K562 (cell line): Measurements from ENCODE around the gene EHBP1. TPM values are rescaled to one million over a fixed set of nuclear protein-coding genes. Genes with fewer than 3 reads are reported as not detected.

Source experiments
- ATAC-seq: fragments of 200-7000 bp; cut with Tn5 transposase; 3 replicates; pipeline ENCODE4 v1.9.1; 2020; ENCODE audit warnings: moderate library complexity
- BruUV-seq: library from RNA; stranded (reverse); fragments of 400-500 nt; replicated peaks from 2 replicates; lab custom pipeline; 2021; lab: Mats Ljungman, UMichigan
- CTCF ChIA-PET: fragments of 300-600 bp; formaldehyde crosslinking; extraction: SDS; loops from one replicate; lab custom pipeline; 2021; ENCODE audit warnings: low intra/inter-chr PET ratio; lab: Yijun Ruan, JAX
- POLR2A ChIA-PET: fragments of 300-600, 350-650 bp; sonication (Branson Sonifier 250); formaldehyde crosslinking; extraction: SDS; loops from one replicate; lab custom pipeline; 2021; ENCODE audit warnings: antibody characterized with exemption, inconsistent platforms; lab: Yijun Ruan, JAX
- DNase-seq, 4 experiments: peaks; one replicate each; pipeline versions ENCODE4 v3.0.0 to v3.0.0-alpha.2; 2011 to 2018; ENCODE audit warnings: low spot score in 3 of 4, mixed read lengths in 3 of 4; ENCODE audit errors: extremely low read depth in 1 of 4
- FAIRE-seq: peaks from 2 replicates; lab custom pipeline; 2011; peaks lifted over from hg19 to GRCh38; lab: Jason Lieb, UNC
- H2AFZ ChIP-seq: 2 replicates; pipeline ENCODE4 v1.6.0; 2011; ENCODE audit warnings: low read depth, low read length, control low read depth, inconsistent platforms
- H3K27ac ChIP-seq: fragments of 200-600 bp; 3 replicates; pipeline ENCODE4 v1.8.0; 2011; ENCODE audit warnings: low read depth, mild to moderate bottlenecking, control low read depth, inconsistent platforms, low read length, moderate library complexity, mixed read lengths; ENCODE audit errors: extremely low read depth
- H3K27me3 ChIP-seq, 2 experiments: fragments of 300-600 bp in 1 of 2; 2 replicates in 1 of 2; 3 replicates in 1 of 2; pipeline versions ENCODE4 v1.6.0 to v1.8.0; 2011; ENCODE audit warnings: inconsistent platforms in 2 of 2, low read length in 2 of 2, mild to moderate bottlenecking in 1 of 2, mixed read lengths in 1 of 2, moderate library complexity in 1 of 2; ENCODE audit not compliant: control insufficient read depth in 2 of 2, insufficient read depth in 2 of 2
- H3K36me3 ChIP-seq: fragments of 300-600 bp; 3 replicates; pipeline ENCODE4 v1.8.0; 2011; ENCODE audit warnings: mild to moderate bottlenecking, low read length, inconsistent platforms; ENCODE audit not compliant: control insufficient read depth, insufficient read depth
- H3K4me1 ChIP-seq, 2 experiments: fragments of 200-600 bp in 1 of 2; replicated peaks in 1 of 2; 2 replicates in 1 of 2; 3 replicates in 1 of 2; pipeline versions ENCODE4 v1.5.1 to v1.8.0; 2011; ENCODE audit warnings: inconsistent platforms in 2 of 2, low read length in 2 of 2, mild to moderate bottlenecking in 1 of 2, mixed read lengths in 1 of 2, moderate library complexity in 1 of 2; ENCODE audit not compliant: control insufficient read depth in 2 of 2, insufficient read depth in 2 of 2
- H3K4me2 ChIP-seq: 2 replicates; pipeline ENCODE4 v1.6.1; 2011; ENCODE audit warnings: low read length, control low read depth, inconsistent platforms, mixed read lengths; ENCODE audit not compliant: insufficient read depth
- H3K4me3 ChIP-seq: fragments of 200-600 bp; sonication (generic), shearing (Covaris generic); 2 replicates; pipeline ENCODE4 v1.5.1; 2016; ENCODE audit warnings: control low read depth, inconsistent platforms
- H3K79me2 ChIP-seq: fragments of 200-600 bp; 3 replicates; pipeline ENCODE4 v1.8.0; 2011; ENCODE audit warnings: low read length, inconsistent platforms; ENCODE audit not compliant: control insufficient read depth, insufficient read depth
- H3K9ac ChIP-seq, 2 experiments: 2 replicates each; pipeline versions ENCODE4 v1.6.0 to v1.6.1; 2011; ENCODE audit warnings: low read depth in 2 of 2, low read length in 2 of 2, control low read depth in 1 of 2, inconsistent platforms in 1 of 2, mild to moderate bottlenecking in 1 of 2, mixed read lengths in 1 of 2; ENCODE audit not compliant: insufficient read depth in 1 of 2
- H3K9me1 ChIP-seq: one replicate; pipeline ENCODE4 v1.6.0; 2011; ENCODE audit warnings: inconsistent platforms, mild to moderate bottlenecking, low read length, moderate library complexity; ENCODE audit not compliant: control insufficient read depth, insufficient read depth
- H3K9me3 ChIP-seq: replicated peaks from 2 replicates; pipeline ENCODE4 v1.5.1; 2011; ENCODE audit warnings: low read depth, low read length, inconsistent platforms; ENCODE audit not compliant: control insufficient read depth, insufficient read depth
- H4K20me1 ChIP-seq: replicated peaks from 2 replicates; pipeline ENCODE4 v1.6.1; 2011; ENCODE audit warnings: low read length, inconsistent platforms, mixed read lengths; ENCODE audit not compliant: control insufficient read depth, insufficient read depth
- ARID1B ChIP-seq: fragments of 450-650 bp; IDR thresholded peaks from 2 replicates; pipeline ENCODE4 v1.6.1; 2016; ENCODE audit warnings: antibody characterized with exemption, mild to moderate bottlenecking, inconsistent platforms
- FOXA1 ChIP-seq: fragments of 450-650 bp; IDR thresholded peaks from 2 replicates; pipeline ENCODE4 v1.6.1; 2016; ENCODE audit warnings: mild to moderate bottlenecking, borderline replicate concordance
- GABPA ChIP-seq: fragments of 200-800 bp; sonication (Bioruptor generic); conservative IDR thresholded peaks from 2 replicates; pipeline ENCODE4 v1.6.1; 2016; ENCODE audit warnings: low read depth, missing genetic modification characterization, missing compliant biosample characterization
- HMGXB4 ChIP-seq: sonication (generic); formaldehyde crosslinking; IDR thresholded peaks from 2 replicates; pipeline ENCODE4 v1.8.1; 2023; ENCODE audit warnings: mild to moderate bottlenecking, missing genetic modification reagents
- IFI16 ChIP-seq: fragments of 250-450 bp; sonication (Bioruptor Pico); IDR thresholded peaks from 2 replicates; pipeline ENCODE4 v2.1.2; 2022; ENCODE audit warnings: mild to moderate bottlenecking, inconsistent platforms
- ILF3 ChIP-seq: fragments of 450-650 bp; IDR thresholded peaks from 2 replicates; pipeline ENCODE4 v1.6.1; 2018; ENCODE audit warnings: antibody characterized with exemption, mild to moderate bottlenecking, moderate library complexity, borderline replicate concordance
- KAT2B ChIP-seq: IDR thresholded peaks from one replicate; pipeline ENCODE4 v1.6.1; 2012; ENCODE audit warnings: low read depth, mild to moderate bottlenecking, control low read depth, inconsistent platforms, low read length, moderate library complexity
- LARP7 ChIP-seq: fragments of 450-650 bp; IDR thresholded peaks from 2 replicates; pipeline ENCODE4 v1.6.1; 2016
- NR2C1 ChIP-seq, 2 experiments: fragments of 450-650 bp; IDR thresholded peaks; 2 replicates each; pipeline ENCODE4 v1.6.1; 2017; ENCODE audit warnings: mild to moderate bottlenecking in 2 of 2, antibody characterized with exemption in 1 of 2, inconsistent platforms in 1 of 2, missing compliant biosample characterization in 1 of 2, missing genetic modification characterization in 1 of 2
- PTRF ChIP-seq: fragments of 450-650 bp; IDR thresholded peaks from 2 replicates; pipeline ENCODE4 v1.6.1; 2016; ENCODE audit warnings: mild to moderate bottlenecking, missing genetic modification characterization, missing compliant biosample characterization
- SRSF1 ChIP-seq: fragments of 200-400 bp; formaldehyde crosslinking; IDR thresholded peaks from 2 replicates; pipeline ENCODE4 v1.6.1; 2017; ENCODE audit warnings: mild to moderate bottlenecking, low read depth, low read length, moderate library complexity
- TEAD2 ChIP-seq: fragments of 450-650 bp; IDR thresholded peaks from 2 replicates; pipeline ENCODE4 v1.6.1; 2016; ENCODE audit warnings: missing genetic modification characterization, control low read depth, missing compliant biosample characterization
- ZNF507 ChIP-seq: conservative IDR thresholded peaks from 2 replicates; pipeline ENCODE4 v1.6.1; 2017; ENCODE audit warnings: missing genetic modification characterization, missing compliant biosample characterization
- ZNF785 ChIP-seq: fragments of 250-450 bp; sonication (Bioruptor Pico); IDR thresholded peaks from 2 replicates; pipeline ENCODE4 v1.4.0; 2020; ENCODE audit warnings: mild to moderate bottlenecking
- WGBS: fragments of 100-300 bp; shearing (Covaris generic); methylation state at CpG from one replicate; pipeline ENCODE4 v1.1.6; 2016; ENCODE audit warnings: low coverage, mixed read lengths; ENCODE audit not compliant: insufficient coverage; ENCODE audit errors: missing lambda C conversion rate; 5-methylcytosine and 5-hydroxymethylcytosine counted together
- in situ Hi-C: fragments of 300-500 bp; cut with MboI; formaldehyde crosslinking; loops from 4 replicates; pipeline ENCODE4 v1.15.0; 2018; ENCODE audit warnings: inconsistent platforms, mixed read lengths
- intact Hi-C: fragments of 100-400 bp; cut with micrococcal nuclease; formaldehyde crosslinking; loops from 2 replicates; pipeline ENCODE4 v1.14.2; 2022
- polyA plus RNA-seq, 8 experiments: library from polyadenylated mRNA; depleted of rRNA in 4 of 8; stranded (reverse) in 5 of 8; unstranded in 3 of 8; fragments of >200 nt; fragmentation: Nextera tagmentation in 2 of 8; fragmentation: Illumina TruSeq in 1 of 8; extraction: Ambion mirVana in 2 of 8; extraction: Trizol in 1 of 8; gene quantifications; 2 replicates each; pipeline versions ENCODE4 v1.2.1 to v1.2.3, GENCODE V29; 2011 to 2014; ENCODE audit warnings: inconsistent platforms in 1 of 8, missing spikeins in 1 of 8
- total RNA-seq, 7 experiments: library from RNA; depleted of rRNA in 6 of 7; stranded (reverse); fragments of >200 nt in 6 of 7; fragmentation: Illumina TruSeq in 2 of 7; extraction: Trizol in 2 of 7; gene quantifications; 2 replicates each; pipeline versions ENCODE4 v1.2.1 to v1.2.3, GENCODE V29; 2011 to 2021; ENCODE audit warnings: low replicate concordance in 1 of 7
- TF ChIP-seq, protein P1 (sequence below): sonication (generic); formaldehyde crosslinking; IDR thresholded peaks from 2 replicates; pipeline ENCODE4 v1.8.0; 2022; ENCODE audit warnings: missing genetic modification reagents, mild to moderate bottlenecking, moderate library complexity, borderline replicate concordance
- TF ChIP-seq, protein P2 (sequence below): fragments of 250-450 bp; sonication (Bioruptor Pico); IDR thresholded peaks from 2 replicates; pipeline ENCODE4 v1.5.0; 2021; ENCODE audit warnings: mild to moderate bottlenecking, moderate library complexity
- TF ChIP-seq, protein P3 (sequence below): fragments of 450-650 bp; conservative IDR thresholded peaks from 2 replicates; pipeline ENCODE4 v1.6.1; 2016; ENCODE audit warnings: missing genetic modification characterization, low read depth, mild to moderate bottlenecking, control low read depth, missing compliant biosample characterization

EHBP1 gene
- total and polyA plus RNA-seq, 9 of the 15 experiments (the other 6 are each of a cell fraction or from before 2014, with no cell fraction given): 8.9 to 26.6 (median 19.3) TPM

DNA sequence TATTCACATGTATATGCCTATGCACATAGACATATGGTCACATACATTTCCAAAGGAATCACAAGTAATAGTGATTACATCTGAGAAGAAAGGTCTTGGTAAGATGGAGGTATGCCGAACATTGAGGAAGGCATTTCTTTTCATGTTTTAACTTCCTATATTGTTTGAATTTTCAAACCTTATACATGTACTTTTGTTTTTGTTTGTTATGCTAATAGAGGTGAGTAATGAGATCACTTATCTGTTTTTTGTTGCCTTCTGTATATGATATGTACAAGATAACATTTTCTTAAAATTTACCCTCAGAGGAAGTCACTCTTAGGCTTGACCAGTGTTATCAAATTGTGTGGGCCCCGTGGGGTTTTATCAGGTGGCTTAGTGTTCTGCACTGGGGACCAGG is 178.6 kb downstream of the EHBP1 start:
- intact Hi-C loops: no loop called here
- WGBS: 60% methylated on average over 2 of the region's 2 CpGs
- Histone ChIP-seq H3K4me2 (no peak overlapping the region), H3K79me2 (no peaks in the 10 kb centered on the region), H3K27me3 (no peaks in the 10 kb centered on the region), H3K9me1 (no peaks in the 10 kb centered on the region), H3K4me1 (no peaks in the 10 kb centered on the region), H4K20me1 (no peaks in the 10 kb centered on the region), H3K9ac (no peak overlapping the region), H3K4me3 (no peak overlapping the region), H3K9me3 (no peaks in the 10 kb centered on the region), H3K27ac (no peak overlapping the region), H3K36me3 (no peaks in the 10 kb centered on the region), H2AFZ (no peak overlapping the region)
- CTCF ChIA-PET: no interaction called here
- FAIRE-seq (no peak), DNase-seq (no peak), ATAC-seq (no peak)
- POLR2A ChIA-PET: no interaction called here
- BruUV-seq: no TSS peak
- in situ Hi-C loops: no loop called here
- TF ChIP-seq NR2C1 (IDR thresholded peaks at IDR 0.05) (no peak), NR2C1 (tag; IDR thresholded peaks at IDR 0.05) (no peak), KAT2B (no peak), IFI16 (CRISPR knock-in tag) (no peak), LARP7 (no peak), HMGXB4 (CRISPR knock-in tag) (no peak), GABPA (tag) (no peak), FOXA1 (no peak), TEAD2 (tag) (no peak), ARID1B (no peak), PTRF (tag) (no peak), ZNF507 (tag) (no peak), ILF3 (no peak), ZNF785 (CRISPR knock-in tag) (no peak), SRSF1 (no peak)
- TF ChIP-seq, protein P1, sequence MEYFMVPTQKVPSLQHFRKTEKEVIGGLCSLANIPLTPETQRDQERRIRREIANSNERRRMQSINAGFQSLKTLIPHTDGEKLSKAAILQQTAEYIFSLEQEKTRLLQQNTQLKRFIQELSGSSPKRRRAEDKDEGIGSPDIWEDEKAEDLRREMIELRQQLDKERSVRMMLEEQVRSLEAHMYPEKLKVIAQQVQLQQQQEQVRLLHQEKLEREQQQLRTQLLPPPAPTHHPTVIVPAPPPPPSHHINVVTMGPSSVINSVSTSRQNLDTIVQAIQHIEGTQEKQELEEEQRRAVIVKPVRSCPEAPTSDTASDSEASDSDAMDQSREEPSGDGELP: no peak
- TF ChIP-seq, protein P2, sequence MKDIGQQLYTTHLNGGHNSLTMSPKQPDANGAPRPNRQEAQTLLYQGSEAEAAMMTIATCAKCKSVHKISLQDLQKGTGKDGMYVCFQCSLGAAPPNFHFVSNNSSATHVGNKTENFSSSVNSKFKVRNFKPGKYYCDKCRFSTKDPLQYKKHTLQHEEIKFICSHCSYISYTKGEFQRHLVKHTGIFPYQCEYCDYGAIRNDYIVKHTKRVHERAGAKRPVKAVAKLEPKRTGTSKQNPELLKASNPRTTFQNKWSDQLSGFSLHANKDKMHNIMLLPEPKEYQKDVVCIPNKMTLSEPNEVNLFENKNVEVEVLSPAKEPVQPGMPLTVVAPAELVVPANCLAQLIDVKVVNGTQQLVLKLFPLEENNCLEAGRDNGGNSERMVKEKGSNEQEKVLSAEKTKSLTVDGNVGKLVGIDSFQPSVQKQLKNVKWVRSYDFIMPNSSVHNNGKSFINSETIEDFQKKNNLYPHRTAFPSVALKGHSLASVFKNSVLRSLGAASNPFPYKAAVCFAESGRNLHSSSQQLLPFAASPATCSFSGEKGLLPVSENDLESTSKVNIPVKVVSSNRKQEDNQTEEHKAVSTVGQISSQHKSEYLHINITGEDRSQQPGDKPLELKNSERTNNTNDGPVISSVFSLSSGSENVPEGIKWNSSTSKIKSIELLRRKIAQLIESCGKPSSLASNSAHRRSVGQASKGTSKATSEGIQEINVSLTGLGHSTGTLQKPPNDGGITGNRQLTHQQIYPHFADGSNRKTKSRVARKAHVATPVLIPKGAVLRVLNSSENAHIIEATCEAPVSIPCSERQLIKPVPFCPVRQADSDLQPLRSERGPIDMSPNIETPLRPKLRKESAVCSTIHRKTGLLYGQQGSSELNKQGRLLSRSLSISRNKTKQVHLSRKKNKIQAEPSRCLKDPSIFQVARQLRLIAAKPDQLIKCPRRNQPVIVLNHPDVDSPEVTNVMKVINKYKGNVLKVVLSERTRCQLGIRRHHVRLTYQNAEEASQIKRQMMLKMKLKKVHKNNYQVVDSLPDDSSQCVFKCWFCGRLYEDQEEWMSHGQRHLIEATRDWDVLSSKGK (CRISPR knock-in tag): no peak
- TF ChIP-seq, protein P3, sequence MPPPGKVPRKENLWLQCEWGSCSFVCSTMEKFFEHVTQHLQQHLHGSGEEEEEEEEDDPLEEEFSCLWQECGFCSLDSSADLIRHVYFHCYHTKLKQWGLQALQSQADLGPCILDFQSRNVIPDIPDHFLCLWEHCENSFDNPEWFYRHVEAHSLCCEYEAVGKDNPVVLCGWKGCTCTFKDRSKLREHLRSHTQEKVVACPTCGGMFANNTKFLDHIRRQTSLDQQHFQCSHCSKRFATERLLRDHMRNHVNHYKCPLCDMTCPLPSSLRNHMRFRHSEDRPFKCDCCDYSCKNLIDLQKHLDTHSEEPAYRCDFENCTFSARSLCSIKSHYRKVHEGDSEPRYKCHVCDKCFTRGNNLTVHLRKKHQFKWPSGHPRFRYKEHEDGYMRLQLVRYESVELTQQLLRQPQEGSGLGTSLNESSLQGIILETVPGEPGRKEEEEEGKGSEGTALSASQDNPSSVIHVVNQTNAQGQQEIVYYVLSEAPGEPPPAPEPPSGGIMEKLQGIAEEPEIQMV (tag): no peak
